ENCODE data around the gene F11R. TPM values are rescaled to one million over a fixed set of nuclear protein-coding genes. Genes with fewer than 3 reads are reported as not detected.

The F11R gene
- total and polyA plus RNA-seq, 10 of the 15 experiments (the other 5 are each of a cell fraction or from before 2014, with no cell fraction given) = 15.3 to 80.9 (median 24.3) TPM

DNA sequence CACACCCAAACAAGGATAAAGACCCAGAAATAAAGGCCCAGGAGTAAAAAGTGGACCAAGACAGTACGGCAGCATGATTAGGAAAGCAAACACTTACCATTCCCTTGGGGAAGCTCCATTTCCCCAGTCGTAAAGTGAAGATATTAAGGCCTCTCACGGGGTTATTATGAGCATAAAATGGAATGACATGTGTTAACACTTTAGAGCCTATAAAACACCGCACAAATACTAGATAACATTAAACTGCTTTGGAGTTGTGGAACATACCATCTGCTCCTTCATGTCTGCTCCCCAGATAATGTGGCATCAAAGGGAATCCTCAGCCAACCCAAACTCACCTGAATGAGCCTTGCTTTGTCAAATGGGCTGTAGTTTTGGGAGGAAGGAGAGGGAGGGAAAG is 57.4 kb downstream of the F11R start:
- ChIA-PET POLR2A (no interaction called here), SMC1A (ENCODE audit: uncharacterized antibody, unreplicated experiment) (interaction anchor here (2.0 to 2.9 kb wide), 2 partner anchors 9 to 12 kb away, joined by 7 to 12 read pairs; partner anchors contain the start of gene ITLN2), CTCF (interaction anchor here (0.8 to 1.0 kb wide), 2 partner anchors 9 to 12 kb away, joined by 3 read pairs; partner anchors contain the start of gene ITLN2), RAD21 (ENCODE audit: unreplicated experiment) (interaction anchor here (0.8 kb wide), 1 partner anchor 129 kb away, joined by 3 read pairs; no protein-coding TSS in a partner anchor)
- no peak for TF ChIP-seq ASH2L (IDR thresholded peaks at IDR 0.05; ENCODE audit: borderline replicate concordance, low read depth)
- no peak for TF ChIP-seq JUND (IDR thresholded peaks at IDR 0.05; ENCODE audit: low read depth, low read length)
- no peak for TF ChIP-seq TCF3 (IDR thresholded peaks at IDR 0.05; ENCODE audit: borderline replicate concordance, insufficient read depth, low read depth, low read length)
- TF ChIP-seq, protein P1, sequence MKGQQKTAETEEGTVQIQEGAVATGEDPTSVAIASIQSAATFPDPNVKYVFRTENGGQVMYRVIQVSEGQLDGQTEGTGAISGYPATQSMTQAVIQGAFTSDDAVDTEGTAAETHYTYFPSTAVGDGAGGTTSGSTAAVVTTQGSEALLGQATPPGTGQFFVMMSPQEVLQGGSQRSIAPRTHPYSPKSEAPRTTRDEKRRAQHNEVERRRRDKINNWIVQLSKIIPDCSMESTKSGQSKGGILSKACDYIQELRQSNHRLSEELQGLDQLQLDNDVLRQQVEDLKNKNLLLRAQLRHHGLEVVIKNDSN (IDR thresholded peaks at IDR 0.05; ENCODE audit: borderline replicate concordance, extremely low read length, insufficient read depth, low read depth, low read length) = no peak
- TF ChIP-seq CREM (IDR thresholded peaks at IDR 0.05; ENCODE audit: low read depth) = no peak
- no peak for TF ChIP-seq MEF2B (IDR thresholded peaks at IDR 0.05; ENCODE audit: partially characterized antibody, poor library complexity, severe bottlenecking)
- TF ChIP-seq, protein P2, sequence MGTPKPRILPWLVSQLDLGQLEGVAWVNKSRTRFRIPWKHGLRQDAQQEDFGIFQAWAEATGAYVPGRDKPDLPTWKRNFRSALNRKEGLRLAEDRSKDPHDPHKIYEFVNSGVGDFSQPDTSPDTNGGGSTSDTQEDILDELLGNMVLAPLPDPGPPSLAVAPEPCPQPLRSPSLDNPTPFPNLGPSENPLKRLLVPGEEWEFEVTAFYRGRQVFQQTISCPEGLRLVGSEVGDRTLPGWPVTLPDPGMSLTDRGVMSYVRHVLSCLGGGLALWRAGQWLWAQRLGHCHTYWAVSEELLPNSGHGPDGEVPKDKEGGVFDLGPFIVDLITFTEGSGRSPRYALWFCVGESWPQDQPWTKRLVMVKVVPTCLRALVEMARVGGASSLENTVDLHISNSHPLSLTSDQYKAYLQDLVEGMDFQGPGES (IDR thresholded peaks at IDR 0.05) = no peak
- BruUV-seq (replicated peaks) = no TSS peak
- Histone ChIP-seq H3K36me3 (ENCODE audit: control insufficient read depth in 2 of 2, insufficient read depth in 2 of 2, low read length in 1 of 2) (no peaks in the 10 kb centered on the region), H3K79me2 (ENCODE audit: control insufficient read depth, insufficient read depth, low read length) (no peaks in the 10 kb centered on the region), H3K4me3 (no peak overlapping the region), H3K4me1 (ENCODE audit: control insufficient read depth, insufficient read depth, low read length) (no peaks in the 10 kb centered on the region), H2AFZ (ENCODE audit: control insufficient read depth, low read depth, low read length) (no peak overlapping the region), H3K4me2 (ENCODE audit: control insufficient read depth, insufficient read depth) (no peak overlapping the region), H4K20me1 (ENCODE audit: control insufficient read depth, insufficient read depth) (no peaks in the 10 kb centered on the region), H3K9me3 (replicated peaks; ENCODE audit: control insufficient read depth, insufficient read depth, low read length) (no peaks in the 10 kb centered on the region), H3K27me3 (replicated peaks in 1 of 2; ENCODE audit: control insufficient read depth in 2 of 2, insufficient read depth in 2 of 2, low read length in 1 of 2) (no peaks in the 10 kb centered on the region), H3K9ac (ENCODE audit: control insufficient read depth, insufficient read depth, low read length) (no peak overlapping the region), H3K27ac (ENCODE audit: control insufficient read depth, insufficient read depth) (no peak overlapping the region)
- no peak for DNase-seq (ENCODE audit: low read depth, low spot score)
- WGBS (ENCODE audit: insufficient coverage, insufficient replicate concordance, low lambda C conversion rate, missing lambda C conversion rate) = 32% methylated on average over 4 of the region's 4 CpGs
- in situ Hi-C loops (cut with MboI) (loop anchor here (25.0 kb wide), 1 partner anchor 551 kb away; the partner anchor contains the start of gene VANGL2), intact Hi-C loops (cut with micrococcal nuclease; ENCODE audit: unreplicated experiment) (no loop called here)
- no peak for FAIRE-seq
- ATAC-seq = no peak

All from GM12878 (cell line).